Erythroblast (primary cell): ENCODE data around the gene GOLGA6L2.

Source experiments
- GATA1 ChIP-seq: IDR thresholded peaks from 2 replicates; pipeline ENCODE4 v1.6.1; 2011; ENCODE audit warnings: low read depth, mild to moderate bottlenecking, control low read depth, low read length, moderate library complexity
- POLR2A ChIP-seq: IDR thresholded peaks from 2 replicates; pipeline ENCODE4 v1.6.1; 2011; ENCODE audit warnings: mild to moderate bottlenecking, low read length

- no peak for TF ChIP-seq POLR2A
- TF ChIP-seq GATA1 = no peak
Observed at GRCh38 chr15:23397779-23398178, 49.3 kb downstream of the GOLGA6L2 start.
